DOHH2 (cell line): ENCODE results near the gene EZR.

Source experiments
- EZH2phosphoT487 ChIP-seq: fragments of 200-600 bp; sonication (generic); IDR thresholded peaks from 2 replicates; pipeline ENCODE4 v1.6.1; 2017; ENCODE audit warnings: borderline replicate concordance, mild to moderate bottlenecking, antibody characterized with exemption, low read length, moderate library complexity, mixed read lengths
- TF ChIP-seq, protein P1 (sequence below): fragments of 200-600 bp; sonication (generic); IDR thresholded peaks from one replicate; pipeline ENCODE4 v1.5.1; 2014; ENCODE audit warnings: antibody characterized with exemption, mild to moderate bottlenecking, low read depth, low read length; ENCODE audit not compliant: poor library complexity, severe bottlenecking

GRCh38 chr6:158785036-158785435 lies 34.1 kb downstream of the EZR start:
- TF ChIP-seq, protein P1, sequence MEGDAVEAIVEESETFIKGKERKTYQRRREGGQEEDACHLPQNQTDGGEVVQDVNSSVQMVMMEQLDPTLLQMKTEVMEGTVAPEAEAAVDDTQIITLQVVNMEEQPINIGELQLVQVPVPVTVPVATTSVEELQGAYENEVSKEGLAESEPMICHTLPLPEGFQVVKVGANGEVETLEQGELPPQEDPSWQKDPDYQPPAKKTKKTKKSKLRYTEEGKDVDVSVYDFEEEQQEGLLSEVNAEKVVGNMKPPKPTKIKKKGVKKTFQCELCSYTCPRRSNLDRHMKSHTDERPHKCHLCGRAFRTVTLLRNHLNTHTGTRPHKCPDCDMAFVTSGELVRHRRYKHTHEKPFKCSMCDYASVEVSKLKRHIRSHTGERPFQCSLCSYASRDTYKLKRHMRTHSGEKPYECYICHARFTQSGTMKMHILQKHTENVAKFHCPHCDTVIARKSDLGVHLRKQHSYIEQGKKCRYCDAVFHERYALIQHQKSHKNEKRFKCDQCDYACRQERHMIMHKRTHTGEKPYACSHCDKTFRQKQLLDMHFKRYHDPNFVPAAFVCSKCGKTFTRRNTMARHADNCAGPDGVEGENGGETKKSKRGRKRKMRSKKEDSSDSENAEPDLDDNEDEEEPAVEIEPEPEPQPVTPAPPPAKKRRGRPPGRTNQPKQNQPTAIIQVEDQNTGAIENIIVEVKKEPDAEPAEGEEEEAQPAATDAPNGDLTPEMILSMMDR: no peak
- no peak for TF ChIP-seq EZH2phosphoT487
